OCI-LY1 (cell line): ENCODE results near the gene PI4KA.

Source experiments
- H2AFZ ChIP-seq: fragments of 200-600 bp; sonication (generic), shearing (Covaris generic); 2 replicates; pipeline ENCODE4 v1.6.0; 2014; ENCODE audit warnings: antibody characterized with exemption, mild to moderate bottlenecking, low read length
- H3F3A ChIP-seq: fragments of 200-600 bp; sonication (generic), shearing (Covaris generic); 2 replicates; pipeline ENCODE4 v1.6.0; 2014; ENCODE audit warnings: mild to moderate bottlenecking, antibody characterized with exemption, low read length, moderate library complexity; ENCODE audit not compliant: insufficient read depth
- H3K27ac ChIP-seq: fragments of 200-600 bp; sonication (generic); 2 replicates; pipeline ENCODE4 v1.5.1; 2014; ENCODE audit warnings: low read length, mixed run types, mild to moderate bottlenecking, low read depth; ENCODE audit not compliant: poor library complexity, severe bottlenecking
- H3K27me3 ChIP-seq: fragments of 200-600 bp; sonication (generic); 2 replicates; pipeline ENCODE4 v1.6.0; 2014; ENCODE audit warnings: antibody characterized with exemption, mild to moderate bottlenecking, low read length, moderate library complexity; ENCODE audit not compliant: insufficient read depth
- H3K36me3 ChIP-seq: fragments of 200-600 bp; sonication (generic); 2 replicates; pipeline ENCODE4 v1.6.1; 2014; ENCODE audit warnings: mild to moderate bottlenecking, antibody characterized with exemption, low read length, moderate library complexity, mixed read lengths; ENCODE audit not compliant: insufficient read depth
- H3K4me1 ChIP-seq: fragments of 200-600 bp; sonication (generic); 2 replicates; pipeline ENCODE4 v1.5.1; 2014; ENCODE audit warnings: mild to moderate bottlenecking, low read length, moderate library complexity; ENCODE audit not compliant: insufficient read depth, severe bottlenecking
- H3K4me2 ChIP-seq: fragments of 200-600 bp; sonication (generic), shearing (Covaris generic); 2 replicates; pipeline ENCODE4 v1.6.1; 2014; ENCODE audit warnings: low read length
- H3K4me3 ChIP-seq: fragments of 200-600 bp; sonication (generic); 2 replicates; pipeline ENCODE4 v1.5.1; 2014; ENCODE audit warnings: low read length, low read depth, mild to moderate bottlenecking, mixed read lengths; ENCODE audit not compliant: poor library complexity, severe bottlenecking
- H3K79me2 ChIP-seq: fragments of 200-600 bp; shearing (Covaris generic); 2 replicates; pipeline ENCODE4 v1.6.1; 2016; ENCODE audit warnings: mixed run types, low read length, mixed read lengths; ENCODE audit not compliant: insufficient read depth
- H3K9ac ChIP-seq: fragments of 200-600 bp; sonication (generic), shearing (Covaris generic); 2 replicates; pipeline ENCODE4 v1.6.1; 2014; ENCODE audit warnings: mild to moderate bottlenecking, low read length, mixed read lengths
- H3K9me2 ChIP-seq: fragments of 200-600 bp; sonication (generic), shearing (Covaris generic); 2 replicates; pipeline ENCODE4 v1.6.1; 2014; ENCODE audit warnings: low read depth, mild to moderate bottlenecking, low read length, mixed read lengths
- H3K9me3 ChIP-seq: fragments of 200-600 bp; shearing (Covaris generic); 2 replicates; pipeline ENCODE4 v1.6.1; 2014; ENCODE audit warnings: low read length, mixed read lengths
- H4K20me1 ChIP-seq: fragments of 200-600 bp; sonication (generic), shearing (Covaris generic); 2 replicates; pipeline ENCODE4 v1.6.0; 2016; ENCODE audit warnings: mild to moderate bottlenecking, low read length; ENCODE audit not compliant: insufficient read depth
- CTCF ChIP-seq: fragments of 200-600 bp; sonication (generic), shearing (Covaris generic); IDR thresholded peaks from 2 replicates; pipeline ENCODE4 v1.5.1; 2017; ENCODE audit warnings: mild to moderate bottlenecking, antibody characterized with exemption, low read length, moderate library complexity, mixed read lengths
- EZH2 ChIP-seq: fragments of 200-600 bp; sonication (generic), shearing (Covaris generic); IDR thresholded peaks from 2 replicates; pipeline ENCODE4 v1.8.0; 2017; ENCODE audit warnings: borderline replicate concordance, mixed run types, mild to moderate bottlenecking, antibody characterized with exemption, low read length, moderate library complexity, mixed read lengths

PI4KA gene

GRCh38 chr22:20890975-20891374 lies 32.4 kb upstream of the PI4KA start:
- H3K79me2 ChIP-seq = no peaks in the 10 kb centered on the region
- H2AFZ ChIP-seq = no peak overlapping the region
- no peaks in the 10 kb centered on the region for H3K9me2 ChIP-seq
- no peaks in the 10 kb centered on the region for H3F3A ChIP-seq
- no peaks in the 10 kb centered on the region for H3K27me3 ChIP-seq
- peaks cover 33% of the 10 kb centered on the region for H3K36me3 ChIP-seq
- H4K20me1 ChIP-seq = no peaks in the 10 kb centered on the region
- no peaks in the 10 kb centered on the region for H3K4me1 ChIP-seq
- H3K9ac ChIP-seq = no peak overlapping the region
- no peak overlapping the region for H3K4me3 ChIP-seq
- no peak for TF ChIP-seq CTCF
- no peak for TF ChIP-seq EZH2
- H3K27ac ChIP-seq = no peak overlapping the region
- H3K9me3 ChIP-seq = no peaks in the 10 kb centered on the region
- no peak overlapping the region for H3K4me2 ChIP-seq

- Histone ChIP-seq H3K9ac (no peak overlapping the region), H3K27me3 (no peaks in the 10 kb centered on the region), H3K9me3 (no peaks in the 10 kb centered on the region), H4K20me1 (no peaks in the 10 kb centered on the region), H3K9me2 (no peaks in the 10 kb centered on the region), H3K36me3 (peaks cover 39% of the 10 kb centered on the region), H3K4me3 (no peak overlapping the region), H3F3A (no peaks in the 10 kb centered on the region), H3K79me2 (no peaks in the 10 kb centered on the region), H3K27ac (no peak overlapping the region), H3K4me1 (no peaks in the 10 kb centered on the region), H3K4me2 (no peak overlapping the region), H2AFZ (no peak overlapping the region)
- TF ChIP-seq CTCF = no peak
- no peak for TF ChIP-seq EZH2
Observed at GRCh38 chr22:20889904-20890540, 31.4 kb upstream of the PI4KA start.

- H3F3A ChIP-seq = no peaks in the 10 kb centered on the region
- H3K4me1 ChIP-seq = no peaks in the 10 kb centered on the region
- H3K36me3 ChIP-seq = peaks cover 44% of the 10 kb centered on the region
- TF ChIP-seq EZH2 (no peak), CTCF (no peak)
- no peak overlapping the region for H3K4me3 ChIP-seq
- H3K27ac ChIP-seq = no peak overlapping the region
- H3K79me2 ChIP-seq = no peaks in the 10 kb centered on the region
- H3K4me2 ChIP-seq = no peak overlapping the region
- H4K20me1 ChIP-seq = no peaks in the 10 kb centered on the region
- H3K9me2 ChIP-seq = no peaks in the 10 kb centered on the region
- H3K27me3 ChIP-seq = no peaks in the 10 kb centered on the region
- H3K9me3 ChIP-seq = no peaks in the 10 kb centered on the region
- H2AFZ ChIP-seq = no peak overlapping the region
- no peak overlapping the region for H3K9ac ChIP-seq
Observed at GRCh38 chr22:20889025-20889704, 30.6 kb upstream of the PI4KA start.
